ENCODE measurements around the gene GALNT1.

The GALNT1 gene

GRCh38 chr18:35731701-35732100, 150.2 kb downstream of the GALNT1 start:
- no peak for DNase-seq (ENCODE audit: low read depth)
- no peak for TF ChIP-seq CTCF (conservative IDR thresholded peaks at IDR 0.05; ENCODE audit: low read depth, low read length)
- H3K4me3 ChIP-seq (ENCODE audit: low read length) = no peak overlapping the region

- no peak for TF ChIP-seq CTCF (conservative IDR thresholded peaks at IDR 0.05; ENCODE audit: low read depth, low read length)
- no peak for DNase-seq (ENCODE audit: low read depth)
- no peak overlapping the region for H3K4me3 ChIP-seq (ENCODE audit: low read length)
Observed at GRCh38 chr18:35732162-35732561, 150.6 kb downstream of the GALNT1 start.

- no peak overlapping the region for H3K4me3 ChIP-seq (ENCODE audit: low read length)
- no peak for TF ChIP-seq CTCF (conservative IDR thresholded peaks at IDR 0.05; ENCODE audit: low read depth, low read length)
- DNase-seq (ENCODE audit: low read depth) = no peak
Observed at GRCh38 chr18:35732636-35733035, 151.1 kb downstream of the GALNT1 start.

GRCh38 chr18:35733408-35733807, 151.9 kb downstream of the GALNT1 start:
- no peak for TF ChIP-seq CTCF (conservative IDR thresholded peaks at IDR 0.05; ENCODE audit: low read depth, low read length)
- H3K4me3 ChIP-seq (ENCODE audit: low read length) = no peak overlapping the region
- no peak for DNase-seq (ENCODE audit: low read depth)

GRCh38 chr18:35736696-35737095, 155.2 kb downstream of the GALNT1 start:
- no peak for TF ChIP-seq CTCF (conservative IDR thresholded peaks at IDR 0.05; ENCODE audit: low read depth, low read length)
- H3K4me3 ChIP-seq (ENCODE audit: low read length) = no peak overlapping the region
- no peak for DNase-seq (ENCODE audit: low read depth)

- no peak for DNase-seq (ENCODE audit: low read depth)
- no peak for TF ChIP-seq CTCF (conservative IDR thresholded peaks at IDR 0.05; ENCODE audit: low read depth, low read length)
- H3K4me3 ChIP-seq (ENCODE audit: low read length) = no peak overlapping the region
Observed at GRCh38 chr18:35739778-35740177, 158.2 kb downstream of the GALNT1 start.

- no peak for TF ChIP-seq CTCF (conservative IDR thresholded peaks at IDR 0.05; ENCODE audit: low read depth, low read length)
- DNase-seq (ENCODE audit: low read depth) = peak; percentile 6
Observed at GRCh38 chr18:35740656-35741055, 159.1 kb downstream of the GALNT1 start.

More at GRCh38 chr18:35740656-35741055, 159.1 kb downstream of the GALNT1 start:
- no peak overlapping the region for H3K4me3 ChIP-seq (ENCODE audit: low read length)
